MM.1S (cell line): ENCODE measurements around the gene DAAM1.

Experiments used
- DNase-seq: peaks from one replicate; pipeline ENCODE4 v3.0.0-alpha.2; 2015
- H2AFZ ChIP-seq: fragments of 300-600 bp; sonication (generic); 2 replicates; pipeline ENCODE4 v1.6.0; 2016; ENCODE audit warnings: antibody characterized with exemption, low read length
- H3F3A ChIP-seq: fragments of 300-600 bp; sonication (generic); 2 replicates; pipeline ENCODE4 v1.6.1; 2016; ENCODE audit warnings: mild to moderate bottlenecking, antibody characterized with exemption, low read length, moderate library complexity, mixed read lengths; ENCODE audit not compliant: insufficient read depth
- H3K27ac ChIP-seq: fragments of 300-600 bp; sonication (generic); 2 replicates; pipeline ENCODE4 v1.5.1; 2016; ENCODE audit warnings: mild to moderate bottlenecking, low read length
- H3K27me3 ChIP-seq: fragments of 300-600 bp; sonication (generic); replicated peaks from 2 replicates; pipeline ENCODE4 v1.6.0; 2016; ENCODE audit warnings: low read length; ENCODE audit not compliant: insufficient read depth
- H3K36me3 ChIP-seq: fragments of 300-600 bp; sonication (generic); replicated peaks from 2 replicates; pipeline ENCODE4 v1.6.1; 2016; ENCODE audit warnings: mild to moderate bottlenecking, low read length, mixed read lengths; ENCODE audit not compliant: insufficient read depth
- H3K4me1 ChIP-seq: fragments of 300-600 bp; sonication (generic); 2 replicates; pipeline ENCODE4 v1.6.1; 2016; ENCODE audit warnings: low read length, mixed read lengths
- H3K4me2 ChIP-seq: fragments of 300-600 bp; sonication (generic); 2 replicates; pipeline ENCODE4 v1.6.0; 2016; ENCODE audit warnings: low read depth, low read length
- H3K4me3 ChIP-seq: fragments of 300-600 bp; sonication (generic); 2 replicates; pipeline ENCODE4 v1.5.1; 2016; ENCODE audit warnings: low read length, mixed read lengths
- H3K79me2 ChIP-seq: fragments of 300-600 bp; sonication (generic); 2 replicates; pipeline ENCODE4 v1.6.1; 2016; ENCODE audit warnings: mixed run types, low read length, mixed read lengths
- H3K9ac ChIP-seq: fragments of 300-600 bp; sonication (generic); 2 replicates; pipeline ENCODE4 v1.6.1; 2016; ENCODE audit warnings: low read length, mixed read lengths
- H3K9me2 ChIP-seq: fragments of 300-600 bp; sonication (generic); replicated peaks from 2 replicates; pipeline ENCODE4 v1.6.1; 2016; ENCODE audit warnings: mild to moderate bottlenecking, low read length, mixed read lengths; ENCODE audit not compliant: insufficient read depth
- H3K9me3 ChIP-seq: fragments of 300-600 bp; sonication (generic); replicated peaks from 2 replicates; pipeline ENCODE4 v1.6.1; 2016; ENCODE audit warnings: mild to moderate bottlenecking, low read length, mixed read lengths; ENCODE audit not compliant: insufficient read depth
- H4K20me1 ChIP-seq: fragments of 300-600 bp; sonication (generic); 2 replicates; pipeline ENCODE4 v1.6.1; 2016; ENCODE audit warnings: mild to moderate bottlenecking, low read length, moderate library complexity, mixed read lengths; ENCODE audit not compliant: insufficient read depth
- EZH2 ChIP-seq: fragments of 300-600 bp; sonication (generic); optimal IDR thresholded peaks from 2 replicates; pipeline ENCODE3; 2017; ENCODE audit warnings: low read depth, mild to moderate bottlenecking, antibody characterized with exemption, low read length, mixed read lengths
- EZH2phosphoT487 ChIP-seq: fragments of 300-600 bp; sonication (generic); IDR thresholded peaks from 2 replicates; pipeline ENCODE4 v1.6.1; 2018; ENCODE audit warnings: antibody characterized with exemption, low read length
- TF ChIP-seq, protein P1 (sequence below): fragments of 300-600 bp; sonication (generic); IDR thresholded peaks from 2 replicates; pipeline ENCODE4 v1.5.1; 2016; ENCODE audit warnings: antibody characterized with exemption, low read length, mixed read lengths

DAAM1 gene

DNA sequence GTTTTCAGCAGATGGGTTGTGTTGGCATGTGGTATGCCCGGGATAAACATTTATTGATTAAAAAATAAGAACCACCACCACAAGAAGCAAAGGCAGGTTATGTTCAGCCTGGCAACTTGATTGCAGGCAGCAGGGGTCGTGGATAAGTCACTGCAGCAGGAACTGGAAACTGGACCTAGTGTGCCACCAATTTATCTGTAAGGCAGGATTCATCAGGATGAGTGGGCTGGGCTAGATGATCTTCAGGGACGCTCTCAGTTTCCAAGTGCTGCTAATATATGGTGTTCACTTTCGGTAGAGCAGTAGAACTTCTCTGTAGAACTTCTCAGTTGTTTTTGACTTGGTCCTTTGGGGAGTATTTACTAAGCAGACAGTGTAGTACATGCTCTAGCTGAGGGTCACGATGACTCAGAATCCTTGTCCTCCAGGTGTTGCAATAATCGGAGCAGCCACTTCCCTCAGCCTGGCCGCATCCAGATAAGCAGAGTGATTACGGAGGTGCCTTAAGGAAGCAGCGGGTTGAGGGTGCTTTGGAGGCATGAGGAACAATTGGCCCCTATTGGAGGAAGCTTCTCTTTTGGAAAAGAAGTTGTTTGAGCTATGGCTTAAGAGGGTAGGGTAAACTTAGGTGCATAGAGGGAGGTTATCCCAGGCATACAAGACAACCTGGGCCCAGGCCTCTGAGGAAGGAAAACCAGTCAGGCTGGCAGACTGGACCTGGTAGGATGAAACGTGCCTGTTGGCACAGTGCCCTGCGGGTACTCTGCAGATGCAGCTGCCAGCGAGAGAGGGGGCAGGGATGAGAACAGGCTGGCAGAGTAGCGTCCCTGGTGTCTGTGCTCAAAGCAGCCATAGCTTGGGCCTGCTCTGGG is 172.7 kb downstream of the DAAM1 start:
- Histone ChIP-seq H3K9me3 (no peaks in the 10 kb centered on the region), H3K79me2 (no peaks in the 10 kb centered on the region), H3K27ac (no peak overlapping the region), H3K4me1 (peaks cover 7% of the 10 kb centered on the region; the same call in 1 of the 2 replicates), H3F3A (no peaks in the 10 kb centered on the region), H3K9me2 (no peaks in the 10 kb centered on the region), H2AFZ (no peak overlapping the region), H3K4me2 (peak overlapping the region; percentile 66), H4K20me1 (no peaks in the 10 kb centered on the region), H3K9ac (no peak overlapping the region), H3K27me3 (no peaks in the 10 kb centered on the region), H3K36me3 (no peaks in the 10 kb centered on the region), H3K4me3 (no peak overlapping the region)
- TF ChIP-seq EZH2phosphoT487 (no peak), EZH2 (no peak)
- TF ChIP-seq, protein P1, sequence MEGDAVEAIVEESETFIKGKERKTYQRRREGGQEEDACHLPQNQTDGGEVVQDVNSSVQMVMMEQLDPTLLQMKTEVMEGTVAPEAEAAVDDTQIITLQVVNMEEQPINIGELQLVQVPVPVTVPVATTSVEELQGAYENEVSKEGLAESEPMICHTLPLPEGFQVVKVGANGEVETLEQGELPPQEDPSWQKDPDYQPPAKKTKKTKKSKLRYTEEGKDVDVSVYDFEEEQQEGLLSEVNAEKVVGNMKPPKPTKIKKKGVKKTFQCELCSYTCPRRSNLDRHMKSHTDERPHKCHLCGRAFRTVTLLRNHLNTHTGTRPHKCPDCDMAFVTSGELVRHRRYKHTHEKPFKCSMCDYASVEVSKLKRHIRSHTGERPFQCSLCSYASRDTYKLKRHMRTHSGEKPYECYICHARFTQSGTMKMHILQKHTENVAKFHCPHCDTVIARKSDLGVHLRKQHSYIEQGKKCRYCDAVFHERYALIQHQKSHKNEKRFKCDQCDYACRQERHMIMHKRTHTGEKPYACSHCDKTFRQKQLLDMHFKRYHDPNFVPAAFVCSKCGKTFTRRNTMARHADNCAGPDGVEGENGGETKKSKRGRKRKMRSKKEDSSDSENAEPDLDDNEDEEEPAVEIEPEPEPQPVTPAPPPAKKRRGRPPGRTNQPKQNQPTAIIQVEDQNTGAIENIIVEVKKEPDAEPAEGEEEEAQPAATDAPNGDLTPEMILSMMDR = no peak
- DNase-seq = no peak

DNA sequence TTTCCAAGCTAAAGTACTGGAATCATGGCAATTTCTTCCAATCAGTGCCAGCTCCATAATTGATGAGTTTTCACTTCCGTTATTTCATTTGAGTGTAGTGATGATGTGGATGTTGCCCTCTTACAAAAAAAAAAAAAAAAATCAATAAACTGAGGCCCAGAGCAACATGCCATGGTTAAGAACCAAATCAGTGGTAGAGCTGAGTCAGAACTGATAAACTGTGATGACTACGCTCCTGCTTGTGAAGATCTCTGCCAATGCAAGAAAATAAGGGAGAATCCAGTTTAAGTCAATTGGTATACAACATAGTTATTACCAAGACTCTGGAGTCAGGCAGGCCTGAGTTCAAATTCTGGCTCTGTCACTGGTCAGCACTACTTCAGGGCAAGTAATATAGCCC is 174.0 kb downstream of the DAAM1 start:
- no peaks in the 10 kb centered on the region for H3K36me3 ChIP-seq
- no peaks in the 10 kb centered on the region for H3K27me3 ChIP-seq
- H3K4me2 ChIP-seq = no peak overlapping the region
- TF ChIP-seq, protein P1 = no peak
- no peak for TF ChIP-seq EZH2
- TF ChIP-seq EZH2phosphoT487 = no peak
- no peak overlapping the region for H3K9ac ChIP-seq
- DNase-seq = no peak
- no peaks in the 10 kb centered on the region for H3K9me3 ChIP-seq
- H3K4me1 ChIP-seq = peaks cover 7% of the 10 kb centered on the region; the same call in 1 of the 2 replicates
- no peaks in the 10 kb centered on the region for H4K20me1 ChIP-seq
- H3K9me2 ChIP-seq = no peaks in the 10 kb centered on the region
- H3K4me3 ChIP-seq = no peak overlapping the region
- H3K79me2 ChIP-seq = no peaks in the 10 kb centered on the region
- H3K27ac ChIP-seq = no peak overlapping the region
- no peak overlapping the region for H2AFZ ChIP-seq
- no peaks in the 10 kb centered on the region for H3F3A ChIP-seq

DNA sequence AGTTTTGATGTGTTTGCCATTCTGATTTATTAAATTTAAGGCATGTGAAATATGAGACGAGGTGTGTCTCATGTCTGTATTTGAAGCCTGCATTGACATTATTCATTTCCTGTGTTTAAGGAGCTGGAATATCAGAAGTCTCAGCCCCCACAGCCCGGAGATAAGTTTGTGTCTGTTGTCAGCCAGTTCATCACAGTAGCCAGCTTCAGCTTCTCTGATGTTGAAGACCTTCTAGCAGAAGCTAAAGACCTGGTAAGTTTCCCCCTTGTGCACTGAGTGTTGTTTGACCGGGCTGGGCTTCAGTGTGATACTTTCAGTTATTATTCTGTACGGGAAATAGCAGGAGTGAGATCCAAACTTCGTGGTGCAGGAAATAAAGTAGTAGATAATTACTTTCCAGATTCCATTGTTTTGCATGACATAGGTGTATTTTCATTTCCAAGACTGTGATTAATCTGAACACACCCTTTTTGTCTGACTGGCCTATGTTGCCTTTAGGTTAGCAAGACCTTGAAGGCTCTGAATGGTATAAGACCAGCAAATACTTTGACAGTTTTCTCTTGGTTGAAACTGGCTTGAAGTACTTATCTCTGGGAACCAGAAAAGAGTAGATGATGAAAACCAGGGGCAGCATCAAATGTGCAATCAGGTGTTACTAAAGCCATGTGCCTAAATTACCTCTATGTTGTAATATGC is 175.2 kb downstream of the DAAM1 start:
- H3K36me3 ChIP-seq = no peaks in the 10 kb centered on the region
- no peaks in the 10 kb centered on the region for H3K9me3 ChIP-seq
- no peak overlapping the region for H3K27ac ChIP-seq
- H3K9ac ChIP-seq = no peak overlapping the region
- no peaks in the 10 kb centered on the region for H3K79me2 ChIP-seq
- H2AFZ ChIP-seq = no peak overlapping the region
- H3K4me2 ChIP-seq = no peak overlapping the region
- no peaks in the 10 kb centered on the region for H3F3A ChIP-seq
- H3K4me3 ChIP-seq = no peak overlapping the region
- H4K20me1 ChIP-seq = no peaks in the 10 kb centered on the region
- no peak for DNase-seq
- TF ChIP-seq EZH2phosphoT487 (no peak), EZH2 (no peak)
- TF ChIP-seq, protein P1 = no peak
- no peaks in the 10 kb centered on the region for H3K9me2 ChIP-seq
- H3K4me1 ChIP-seq = peaks cover 7% of the 10 kb centered on the region; the same call in 1 of the 2 replicates
- no peaks in the 10 kb centered on the region for H3K27me3 ChIP-seq
